HepG2 (cell line): ENCODE measurements around the gene PARVB. TPM values are rescaled to one million over a fixed set of nuclear protein-coding genes. Genes with fewer than 3 reads are reported as not detected.

Experiments
- ATAC-seq: fragments of 200-7000 bp; cut with Tn5 transposase; 3 replicates; pipeline ENCODE4 v1.9.1; 2020; ENCODE audit warnings: mild to moderate bottlenecking, moderate library complexity
- BruUV-seq: library from RNA; stranded (reverse); fragments of 400-500 nt; replicated peaks from 2 replicates; lab custom pipeline; 2021; lab: Mats Ljungman, UMichigan
- CTCF ChIA-PET: fragments of 300-600 bp; formaldehyde crosslinking; extraction: SDS; loops from one replicate; lab custom pipeline; 2021; ENCODE audit warnings: low total read pairs, inconsistent platforms, low intra/inter-chr PET ratio; lab: Yijun Ruan, JAX
- POLR2A ChIA-PET: fragments of 350-600 bp; sonication (Branson Sonifier 250); formaldehyde crosslinking; loops from one replicate; lab custom pipeline; 2020; ENCODE audit warnings: antibody characterized with exemption, inconsistent platforms; lab: Yijun Ruan, JAX
- DNase-seq: peaks from one replicate; pipeline ENCODE4 v3.0.0-alpha.2; 2015; ENCODE audit warnings: low spot score
- FAIRE-seq: peaks from 3 replicates; lab custom pipeline; 2011; peaks lifted over from hg19 to GRCh38; lab: Jason Lieb, UNC
- H2AFZ ChIP-seq: one replicate; pipeline ENCODE4 v1.6.1; 2011; ENCODE audit warnings: low read length, inconsistent platforms
- H3K27ac ChIP-seq: fragments of 300-600 bp; 3 replicates; pipeline ENCODE4 v1.8.0; 2011; ENCODE audit warnings: mixed run types, mild to moderate bottlenecking, mixed read lengths, low read length, inconsistent platforms; ENCODE audit not compliant: insufficient read depth; ENCODE audit errors: extremely low read length
- H3K27me3 ChIP-seq, 2 experiments: fragments of 200-600 bp in 1 of 2; 2 replicates in 1 of 2; 3 replicates in 1 of 2; pipeline versions ENCODE4 v1.6.0 to v1.8.0; 2011; ENCODE audit warnings: low read length in 2 of 2, mild to moderate bottlenecking in 2 of 2, moderate library complexity in 2 of 2, inconsistent platforms in 1 of 2; ENCODE audit not compliant: insufficient read depth in 2 of 2, control insufficient read depth in 1 of 2
- H3K36me3 ChIP-seq, 2 experiments: fragments of 200-600 bp in 1 of 2; replicated peaks in 1 of 2; 2 replicates in 1 of 2; 3 replicates in 1 of 2; pipeline versions ENCODE4 v1.5.1 to v1.8.0; 2011; ENCODE audit warnings: low read length in 2 of 2, inconsistent platforms in 1 of 2; ENCODE audit not compliant: insufficient read depth in 2 of 2, control insufficient read depth in 1 of 2
- H3K4me1 ChIP-seq: 2 replicates; pipeline ENCODE4 v1.5.1; 2012; ENCODE audit warnings: low read length, inconsistent platforms; ENCODE audit not compliant: insufficient read depth
- H3K4me2 ChIP-seq: 2 replicates; pipeline ENCODE4 v1.6.0; 2011; ENCODE audit warnings: low read depth, low read length, inconsistent platforms
- H3K4me3 ChIP-seq, 3 experiments: fragments of 200-600 bp in 1 of 3; sonication (generic), shearing (Covaris generic) in 1 of 3; replicated peaks in 1 of 3; 2 replicates each; pipeline ENCODE4 v1.5.1; 2011 to 2016; ENCODE audit warnings: low read length in 3 of 3, inconsistent platforms in 2 of 3, low read depth in 2 of 3, mild to moderate bottlenecking in 2 of 3, control low read depth in 1 of 3, mixed read lengths in 1 of 3; ENCODE audit not compliant: insufficient read depth in 1 of 3
- H3K79me2 ChIP-seq: one replicate; pipeline ENCODE4 v1.6.1; 2011; ENCODE audit warnings: low read length, inconsistent platforms; ENCODE audit not compliant: insufficient read depth
- H3K9ac ChIP-seq: 2 replicates; pipeline ENCODE4 v1.6.0; 2011; ENCODE audit warnings: mild to moderate bottlenecking, low read depth, low read length, inconsistent platforms; ENCODE audit not compliant: insufficient read depth
- H3K9me3 ChIP-seq: 2 replicates; pipeline ENCODE4 v1.5.1; 2012; ENCODE audit warnings: mild to moderate bottlenecking, low read length
- H4K20me1 ChIP-seq: 2 replicates; pipeline ENCODE4 v1.6.0; 2011; ENCODE audit warnings: inconsistent platforms, mild to moderate bottlenecking, low read length, moderate library complexity; ENCODE audit not compliant: insufficient read depth
- CCAR2 ChIP-seq: fragments of 200-400 bp; formaldehyde crosslinking; optimal IDR thresholded peaks from 2 replicates; pipeline ENCODE3; 2018; ENCODE audit warnings: low read depth, mild to moderate bottlenecking, low read length, moderate library complexity
- GTF3A ChIP-seq: sonication (generic); formaldehyde crosslinking; conservative IDR thresholded peaks from 2 replicates; pipeline ENCODE4 v1.4.0; 2020; ENCODE audit warnings: mild to moderate bottlenecking, missing genetic modification reagents
- IRF2 ChIP-seq: IDR thresholded peaks from 2 replicates; pipeline ENCODE4 v1.6.1; 2018; ENCODE audit warnings: missing genetic modification reagents, missing compliant biosample characterization
- IRX3 ChIP-seq: sonication (generic); formaldehyde crosslinking; IDR thresholded peaks from 2 replicates; pipeline ENCODE4 v1.8.1; 2023; ENCODE audit warnings: mild to moderate bottlenecking, low read depth, missing genetic modification reagents, borderline replicate concordance
- MAFG ChIP-seq: sonication (generic); formaldehyde crosslinking; IDR thresholded peaks from 2 replicates; pipeline ENCODE4 v1.5.1; 2020; ENCODE audit warnings: mild to moderate bottlenecking, missing genetic modification reagents
- MYC ChIP-seq: sonication (generic); formaldehyde crosslinking; IDR thresholded peaks from 2 replicates; pipeline ENCODE4 v1.9.0; 2021; ENCODE audit warnings: missing genetic modification reagents, borderline replicate concordance
- NR2F2 ChIP-seq: IDR thresholded peaks from 2 replicates; pipeline ENCODE4 v1.6.1; 2012; ENCODE audit warnings: low read depth, inconsistent platforms, borderline replicate concordance
- PRMT3 ChIP-seq: sonication (generic); formaldehyde crosslinking; IDR thresholded peaks from 2 replicates; pipeline ENCODE4 v1.8.1; 2022; ENCODE audit warnings: low read depth, mild to moderate bottlenecking, moderate library complexity, missing genetic modification reagents, borderline replicate concordance
- SRY ChIP-seq: sonication (generic); formaldehyde crosslinking; IDR thresholded peaks from 2 replicates; pipeline ENCODE4 v1.8.0; 2022; ENCODE audit warnings: mild to moderate bottlenecking, missing genetic modification reagents
- ZFP37 ChIP-seq: sonication (generic); formaldehyde crosslinking; IDR thresholded peaks from 2 replicates; pipeline ENCODE4 v1.4.0; 2020; ENCODE audit warnings: missing genetic modification reagents, borderline replicate concordance
- ZNF251 ChIP-seq: sonication (generic); formaldehyde crosslinking; IDR thresholded peaks from 2 replicates; pipeline ENCODE4 v1.9.0; 2021; ENCODE audit warnings: mild to moderate bottlenecking, missing genetic modification reagents
- ZNF484 ChIP-seq: sonication (generic); formaldehyde crosslinking; IDR thresholded peaks from 2 replicates; pipeline ENCODE4 v1.5.1; 2020; ENCODE audit warnings: mild to moderate bottlenecking, low read depth, missing genetic modification reagents, borderline replicate concordance
- ZNF598 ChIP-seq: sonication (generic); formaldehyde crosslinking; IDR thresholded peaks from 2 replicates; pipeline ENCODE4 v1.5.1; 2020; ENCODE audit warnings: mild to moderate bottlenecking, missing genetic modification reagents, borderline replicate concordance
- WGBS: methylation state at CpG from one replicate; pipeline ENCODE4 v1.1.6; 2017; ENCODE audit warnings: low lambda C conversion rate; 5-methylcytosine and 5-hydroxymethylcytosine counted together
- in situ Hi-C: cut with HindIII; loops from 2 replicates; pipeline ENCODE4 v1.10.0; 2017; ENCODE audit warnings: low pct_unique_long_range_greater_than_20kb; ENCODE audit not compliant: extremely low pct_ligation_motif_present
- intact Hi-C: fragments of 100-400 bp; cut with micrococcal nuclease; formaldehyde crosslinking; loops from one replicate; pipeline ENCODE4 v1.10.0; 2022; ENCODE audit not compliant: unreplicated experiment
- polyA plus RNA-seq, 8 experiments: library from polyadenylated mRNA; depleted of rRNA in 3 of 8; stranded (reverse) in 7 of 8; unstranded in 1 of 8; fragments of >200 nt; fragmentation: Illumina TruSeq in 4 of 8; extraction: Trizol in 4 of 8; gene quantifications; 2 replicates each; pipeline versions ENCODE4 v1.2.1 to v1.2.3, GENCODE V29; 2011 to 2016; ENCODE audit warnings: low read depth in 4 of 8, missing spikeins in 1 of 8, mixed read lengths in 1 of 8; ENCODE audit not compliant: insufficient read depth in 1 of 8
- total RNA-seq, 5 experiments: library from RNA; depleted of rRNA; stranded (reverse); fragments of >200 nt; fragmentation: Illumina TruSeq; extraction: Trizol; gene quantifications; 2 replicates each; pipeline ENCODE4 v1.2.3, GENCODE V29; 2016; ENCODE audit warnings: low read depth in 1 of 5
- TF ChIP-seq, protein P1 (sequence below): sonication (generic); formaldehyde crosslinking; IDR thresholded peaks from 2 replicates; pipeline ENCODE4 v1.4.0; 2020; ENCODE audit warnings: mild to moderate bottlenecking, missing genetic modification reagents, borderline replicate concordance
- TF ChIP-seq, protein P2 (sequence below): sonication (generic); formaldehyde crosslinking; IDR thresholded peaks from 2 replicates; pipeline ENCODE4 v1.4.0; 2020; ENCODE audit warnings: missing genetic modification reagents, borderline replicate concordance
- TF ChIP-seq, protein P3 (sequence below): sonication (generic); formaldehyde crosslinking; IDR thresholded peaks from 2 replicates; pipeline ENCODE4 v1.5.0; 2020; ENCODE audit warnings: missing genetic modification reagents, mild to moderate bottlenecking, borderline replicate concordance

PARVB gene
- total and polyA plus RNA-seq, 2 of the 13 experiments (the other 11 are each of a cell fraction or from before 2014, with no cell fraction given) = 0.11 to 0.15 TPM

DNA sequence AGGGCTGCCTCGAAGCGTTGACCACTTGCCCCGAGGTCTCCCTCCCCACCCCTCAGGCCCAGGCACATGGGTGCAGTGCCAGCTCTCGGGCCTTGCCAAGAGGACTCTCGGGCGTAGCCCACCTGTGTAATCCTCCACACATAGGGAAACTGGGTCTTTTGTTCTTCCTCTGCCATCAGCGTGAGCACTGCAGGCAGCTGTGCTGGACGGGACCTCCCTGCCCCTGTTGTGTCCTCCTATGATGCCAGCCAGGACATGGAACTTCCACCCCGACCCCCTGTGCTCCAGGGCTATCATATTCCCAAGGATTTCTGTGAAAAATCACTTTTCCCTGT lies 66.4 kb downstream of the PARVB start (continued):
- no peak for TF ChIP-seq ZNF598
- TF ChIP-seq MAFG (CRISPR knock-in tag) = no peak
- TF ChIP-seq IRF2 (CRISPR knock-in tag) = no peak

DNA sequence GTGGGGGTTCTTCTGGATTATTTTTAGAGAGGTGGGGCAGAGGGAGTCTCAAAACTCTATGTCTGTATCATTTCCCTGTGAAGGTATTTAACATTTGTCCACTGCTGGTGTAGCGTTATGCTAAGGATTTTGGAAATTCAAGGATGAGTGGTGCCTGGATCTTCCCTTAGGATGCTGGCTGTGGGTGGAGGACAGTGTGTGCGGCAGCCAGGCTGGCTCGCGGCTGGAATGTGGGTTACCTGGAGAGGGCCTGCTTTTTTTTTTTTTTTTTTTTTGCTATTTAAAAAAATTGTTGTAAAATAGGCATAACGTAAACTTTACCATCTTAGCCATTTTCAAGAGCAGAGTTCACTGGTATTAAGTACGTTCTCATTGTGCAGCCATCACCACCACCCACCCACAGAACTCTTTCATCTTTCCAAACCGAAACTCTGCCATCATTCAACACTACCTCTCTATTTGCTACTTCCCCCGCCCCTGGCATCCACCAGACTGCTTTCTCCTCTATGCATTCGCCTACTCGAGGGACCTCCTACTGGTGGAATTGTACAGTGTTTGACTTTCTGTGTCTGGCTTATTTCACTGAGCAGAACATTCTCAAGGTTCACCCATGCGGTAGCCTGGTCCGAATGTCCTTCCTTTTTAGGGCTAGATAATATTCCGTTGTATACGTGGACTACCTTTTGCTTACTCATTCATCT lies 67.1 kb downstream of the PARVB start:
- intact Hi-C loops = no loop called here
- H3K4me3 ChIP-seq = no peak overlapping the region
- BruUV-seq = no TSS peak
- CTCF ChIA-PET = no interaction called here
- H3K9me3 ChIP-seq = no peaks in the 10 kb centered on the region
- H3K4me2 ChIP-seq = no peak overlapping the region
- WGBS = 56% methylated on average over 14 of the region's 14 CpGs
- peak; percentile 10 for DNase-seq
- no peaks in the 10 kb centered on the region for H3K36me3 ChIP-seq
- peaks cover 8% of the 10 kb centered on the region for H3K4me1 ChIP-seq
- no peak for FAIRE-seq
- no peaks in the 10 kb centered on the region for H4K20me1 ChIP-seq
- H3K27me3 ChIP-seq = 0 out of 5 replicates have a peak, but pooled peaks cover 0 to 8% of the 10 kb centered on the region in 2 experiments
- in situ Hi-C loops = no loop called here
- ATAC-seq = peak; percentile 71
- H3K27ac ChIP-seq = no peak overlapping the region
- H2AFZ ChIP-seq = no peak overlapping the region
- no peak overlapping the region for H3K9ac ChIP-seq
- H3K79me2 ChIP-seq = no peaks in the 10 kb centered on the region
- POLR2A ChIA-PET = no interaction called here
- TF ChIP-seq MYC (CRISPR knock-in tag) (no peak), GTF3A (CRISPR knock-in tag) (no peak), IRX3 (no peak), PRMT3 (CRISPR knock-in tag) (no peak), SRY (CRISPR knock-in tag) (no peak), ZNF484 (CRISPR knock-in tag) (no peak), NR2F2 (no peak), CCAR2 (no peak), ZNF251 (CRISPR knock-in tag) (no peak), ZFP37 (CRISPR knock-in tag) (no peak)
- TF ChIP-seq, protein P1, sequence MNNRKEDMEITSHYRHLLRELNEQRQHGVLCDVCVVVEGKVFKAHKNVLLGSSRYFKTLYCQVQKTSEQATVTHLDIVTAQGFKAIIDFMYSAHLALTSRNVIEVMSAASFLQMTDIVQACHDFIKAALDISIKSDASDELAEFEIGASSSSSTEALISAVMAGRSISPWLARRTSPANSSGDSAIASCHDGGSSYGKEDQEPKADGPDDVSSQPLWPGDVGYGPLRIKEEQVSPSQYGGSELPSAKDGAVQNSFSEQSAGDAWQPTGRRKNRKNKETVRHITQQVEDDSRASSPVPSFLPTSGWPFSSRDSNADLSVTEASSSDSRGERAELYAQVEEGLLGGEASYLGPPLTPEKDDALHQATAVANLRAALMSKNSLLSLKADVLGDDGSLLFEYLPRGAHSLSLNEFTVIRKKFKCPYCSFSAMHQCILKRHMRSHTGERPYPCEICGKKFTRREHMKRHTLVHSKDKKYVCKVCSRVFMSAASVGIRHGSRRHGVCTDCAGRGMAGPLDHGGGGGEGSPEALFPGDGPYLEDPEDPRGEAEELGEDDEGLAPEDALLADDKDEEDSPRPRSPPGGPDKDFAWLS (CRISPR knock-in tag) = no peak
- TF ChIP-seq, protein P2, sequence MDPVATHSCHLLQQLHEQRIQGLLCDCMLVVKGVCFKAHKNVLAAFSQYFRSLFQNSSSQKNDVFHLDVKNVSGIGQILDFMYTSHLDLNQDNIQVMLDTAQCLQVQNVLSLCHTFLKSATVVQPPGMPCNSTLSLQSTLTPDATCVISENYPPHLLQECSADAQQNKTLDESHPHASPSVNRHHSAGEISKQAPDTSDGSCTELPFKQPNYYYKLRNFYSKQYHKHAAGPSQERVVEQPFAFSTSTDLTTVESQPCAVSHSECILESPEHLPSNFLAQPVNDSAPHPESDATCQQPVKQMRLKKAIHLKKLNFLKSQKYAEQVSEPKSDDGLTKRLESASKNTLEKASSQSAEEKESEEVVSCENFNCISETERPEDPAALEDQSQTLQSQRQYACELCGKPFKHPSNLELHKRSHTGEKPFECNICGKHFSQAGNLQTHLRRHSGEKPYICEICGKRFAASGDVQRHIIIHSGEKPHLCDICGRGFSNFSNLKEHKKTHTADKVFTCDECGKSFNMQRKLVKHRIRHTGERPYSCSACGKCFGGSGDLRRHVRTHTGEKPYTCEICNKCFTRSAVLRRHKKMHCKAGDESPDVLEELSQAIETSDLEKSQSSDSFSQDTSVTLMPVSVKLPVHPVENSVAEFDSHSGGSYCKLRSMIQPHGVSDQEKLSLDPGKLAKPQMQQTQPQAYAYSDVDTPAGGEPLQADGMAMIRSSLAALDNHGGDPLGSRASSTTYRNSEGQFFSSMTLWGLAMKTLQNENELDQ = no peak
- TF ChIP-seq, protein P3, sequence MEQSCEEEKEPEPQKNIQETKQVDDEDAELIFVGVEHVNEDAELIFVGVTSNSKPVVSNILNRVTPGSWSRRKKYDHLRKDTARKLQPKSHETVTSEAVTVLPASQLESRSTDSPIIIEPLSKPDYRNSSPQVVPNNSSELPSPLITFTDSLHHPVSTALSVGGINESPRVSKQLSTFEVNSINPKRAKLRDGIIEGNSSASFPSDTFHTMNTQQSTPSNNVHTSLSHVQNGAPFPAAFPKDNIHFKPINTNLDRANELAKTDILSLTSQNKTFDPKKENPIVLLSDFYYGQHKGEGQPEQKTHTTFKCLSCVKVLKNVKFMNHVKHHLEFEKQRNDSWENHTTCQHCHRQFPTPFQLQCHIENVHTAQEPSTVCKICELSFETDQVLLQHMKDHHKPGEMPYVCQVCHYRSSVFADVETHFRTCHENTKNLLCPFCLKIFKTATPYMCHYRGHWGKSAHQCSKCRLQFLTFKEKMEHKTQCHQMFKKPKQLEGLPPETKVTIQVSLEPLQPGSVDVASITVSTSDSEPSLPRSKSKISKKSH (CRISPR knock-in tag) = no peak
